Fibroblast of villous mesenchyme (primary cell): ENCODE measurements around the gene ELP4. TPM values are rescaled to one million over a fixed set of nuclear protein-coding genes. Genes with fewer than 3 reads are reported as not detected.
"Not testable (repeated sequence)": the region's sequence is repeated elsewhere in the genome, so short reads cannot be mapped to it uniquely, and the experiment has no call there.

Experiments used
- DNase-seq: peaks from one replicate; pipeline ENCODE4 v3.0.0-alpha.2; 2010; ENCODE audit warnings: low read depth
- H3K4me3 ChIP-seq: 2 replicates; pipeline ENCODE4 v1.5.1; 2011; ENCODE audit warnings: low read depth, mild to moderate bottlenecking, low read length
- CTCF ChIP-seq: IDR thresholded peaks from 2 replicates; pipeline ENCODE4 v1.5.1; 2012; ENCODE audit warnings: low read depth, mild to moderate bottlenecking, low read length; ENCODE audit not compliant: insufficient read depth
- total RNA-seq: library from RNA; depleted of rRNA; stranded (reverse); fragments of >200 nt; gene quantifications from 2 replicates; pipeline ENCODE4 v1.2.3, GENCODE V29; 2012

The ELP4 gene
- total RNA-seq, 1 donor, result 19.0 TPM

GRCh38 chr11:31692466-31692865, 182.9 kb downstream of the ELP4 start:
- DNase-seq, result no peak
- TF ChIP-seq CTCF, result no peak
- no peak overlapping the region for H3K4me3 ChIP-seq

- not testable (repeated sequence) for DNase-seq, H3K4me3 ChIP-seq
Observed at GRCh38 chr11:31697049-31697448, 187.5 kb downstream of the ELP4 start.

- TF ChIP-seq CTCF, result no peak
Observed at GRCh38 chr11:31699066-31699465, 189.5 kb downstream of the ELP4 start.

GRCh38 chr11:31702966-31703365, 193.4 kb downstream of the ELP4 start:
- TF ChIP-seq CTCF, result no peak
- no peak for DNase-seq
- H3K4me3 ChIP-seq, result no peak overlapping the region

More at GRCh38 chr11:31699066-31699465, 189.5 kb downstream of the ELP4 start:
- H3K4me3 ChIP-seq, result no peak overlapping the region
- DNase-seq, result no peak

GRCh38 chr11:31706357-31706756, 196.8 kb downstream of the ELP4 start:
- H3K4me3 ChIP-seq, result no peak overlapping the region
- no peak for DNase-seq
- TF ChIP-seq CTCF, result no peak

GRCh38 chr11:31711137-31711536, 201.6 kb downstream of the ELP4 start:
- no peak for TF ChIP-seq CTCF
- DNase-seq, result no peak
- no peak overlapping the region for H3K4me3 ChIP-seq

- TF ChIP-seq CTCF, result no peak
- DNase-seq, result no peak
- H3K4me3 ChIP-seq, result no peak overlapping the region
Observed at GRCh38 chr11:31712851-31713250, 203.3 kb downstream of the ELP4 start.
